CD4-positive, alpha-beta T cell treated with Interferon alpha-2 for 1 hour (primary cell): ENCODE results near the gene TMEM114.
"Not testable (repeated sequence)": the region's sequence is repeated elsewhere in the genome, so short reads cannot be mapped to it uniquely, and the experiment has no call there.

ENCODE experiments used
- DNase-seq, 2 donors: peaks; one replicate each; pipeline ENCODE4 v3.0.0-alpha.2; 2020 to 2022

The TMEM114 gene

GRCh38 chr16:8572919-8573724, 17.2 kb downstream of the TMEM114 start:
- DNase-seq: peak in 1 of 2 donors; percentile 6

GRCh38 chr16:8572063-8572918, 18.0 kb downstream of the TMEM114 start:
- no peak for DNase-seq

- DNase-seq: no peak
Observed at GRCh38 chr16:8571061-8571596, 19.2 kb downstream of the TMEM114 start.

GRCh38 chr16:8570393-8570792, 19.9 kb downstream of the TMEM114 start:
- not testable (repeated sequence) for DNase-seq

- DNase-seq: no peak
Observed at GRCh38 chr16:8569650-8570346, 20.5 kb downstream of the TMEM114 start.

GRCh38 chr16:8568231-8568617, 22.1 kb downstream of the TMEM114 start:
- DNase-seq: no peak

GRCh38 chr16:8567355-8568230, 22.7 kb downstream of the TMEM114 start:
- peak; percentile 80 to 86 for DNase-seq

- no peak for DNase-seq
Observed at GRCh38 chr16:8565498-8565897, 24.8 kb downstream of the TMEM114 start.

- DNase-seq: no peak
Observed at GRCh38 chr16:8564934-8565345, 25.4 kb downstream of the TMEM114 start.

- DNase-seq: not testable (repeated sequence)
Observed at GRCh38 chr16:8563944-8564540, 26.3 kb downstream of the TMEM114 start.

GRCh38 chr16:8561496-8561895, 28.8 kb downstream of the TMEM114 start:
- no peak for DNase-seq

- no peak for DNase-seq
Observed at GRCh38 chr16:8555400-8555799, 34.9 kb downstream of the TMEM114 start.

GRCh38 chr16:8554881-8555280, 35.4 kb downstream of the TMEM114 start:
- DNase-seq: no peak

- no peak for DNase-seq
Observed at GRCh38 chr16:8554022-8554421, 36.3 kb downstream of the TMEM114 start.

GRCh38 chr16:8552487-8553221, 37.7 kb downstream of the TMEM114 start:
- DNase-seq: no peak

- DNase-seq: no peak
Observed at GRCh38 chr16:8551388-8552332, 38.7 kb downstream of the TMEM114 start.

- no peak for DNase-seq
Observed at GRCh38 chr16:8550728-8551387, 39.5 kb downstream of the TMEM114 start.

GRCh38 chr16:8549843-8550412, 40.4 kb downstream of the TMEM114 start:
- no peak for DNase-seq

GRCh38 chr16:8548166-8548565, 42.1 kb downstream of the TMEM114 start:
- DNase-seq: no peak
